Neural progenitor cell (in vitro differentiated cells): ENCODE results near the gene HAL. TPM values are rescaled to one million over a fixed set of nuclear protein-coding genes. Genes with fewer than 3 reads are reported as not detected.

Source experiments
- DNase-seq: peaks from one replicate; pipeline ENCODE4 v3.0.0-alpha.2; 2016; ENCODE audit warnings: low spot score
- H2AFZ ChIP-seq: fragments of 200-600 bp; sonication (generic); replicated peaks from 2 replicates; pipeline ENCODE4 v1.6.1; 2016; ENCODE audit warnings: antibody characterized with exemption
- H3F3A ChIP-seq: fragments of 200-600 bp; sonication (generic); 2 replicates; pipeline ENCODE4 v1.6.1; 2016; ENCODE audit warnings: antibody characterized with exemption, low read depth
- H3K27ac ChIP-seq: fragments of 200-600 bp; sonication (generic); 2 replicates; pipeline ENCODE4 v1.5.1; 2016; ENCODE audit warnings: mild to moderate bottlenecking
- H3K27me3 ChIP-seq: fragments of 200-600 bp; sonication (generic); 2 replicates; pipeline ENCODE4 v1.6.1; 2016; ENCODE audit warnings: mild to moderate bottlenecking, moderate library complexity
- H3K36me3 ChIP-seq: fragments of 200-600 bp; sonication (generic); 2 replicates; pipeline ENCODE4 v1.5.1; 2016
- H3K4me1 ChIP-seq: fragments of 200-600 bp; sonication (generic); 2 replicates; pipeline ENCODE4 v1.6.1; 2016; ENCODE audit warnings: mixed run types
- H3K4me2 ChIP-seq: fragments of 200-600 bp; sonication (generic); 2 replicates; pipeline ENCODE4 v1.6.1; 2016
- H3K4me3 ChIP-seq: fragments of 200-600 bp; sonication (generic); 2 replicates; pipeline ENCODE4 v1.5.1; 2016
- H3K79me2 ChIP-seq: fragments of 200-600 bp; sonication (generic); 2 replicates; pipeline ENCODE4 v1.6.1; 2016; ENCODE audit warnings: low read depth
- H3K9ac ChIP-seq: fragments of 200-600 bp; sonication (generic); 2 replicates; pipeline ENCODE4 v1.6.1; 2016
- H3K9me3 ChIP-seq: fragments of 200-600 bp; sonication (generic); 2 replicates; pipeline ENCODE4 v1.5.1; 2016; ENCODE audit warnings: low read depth
- H4K20me1 ChIP-seq: fragments of 200-600 bp; sonication (generic); 2 replicates; pipeline ENCODE4 v1.6.1; 2016; ENCODE audit warnings: low read depth
- H3K27ac Mint-ChIP-seq: 3 replicates; pipeline ENCODE4 v1.8.0; 2021; ENCODE audit warnings: mixed read lengths
- H3K27me3 Mint-ChIP-seq: 2 replicates; pipeline ENCODE4 v1.8.0; 2022; ENCODE audit warnings: low read depth, mild to moderate bottlenecking, inconsistent platforms, moderate library complexity, mixed read lengths; ENCODE audit not compliant: insufficient read depth
- H3K36me3 Mint-ChIP-seq: 3 replicates; pipeline ENCODE4 v1.8.0; 2021; ENCODE audit warnings: mixed read lengths
- H3K4me1 Mint-ChIP-seq: 3 replicates; pipeline ENCODE4 v1.8.0; 2021; ENCODE audit warnings: mixed read lengths
- H3K4me3 Mint-ChIP-seq: 3 replicates; pipeline ENCODE4 v1.8.0; 2021; ENCODE audit warnings: mild to moderate bottlenecking, moderate library complexity, mixed read lengths
- H3K9me3 Mint-ChIP-seq: 3 replicates; pipeline ENCODE4 v1.8.0; 2020; ENCODE audit warnings: mixed read lengths
- EZH2 ChIP-seq: fragments of 200-600 bp; sonication (generic); IDR thresholded peaks from 2 replicates; pipeline ENCODE4 v1.6.1; 2017; ENCODE audit warnings: antibody characterized with exemption, mild to moderate bottlenecking, moderate library complexity
- EZH2phosphoT487 ChIP-seq: fragments of 200-600 bp; sonication (generic); IDR thresholded peaks from 2 replicates; pipeline ENCODE4 v1.6.1; 2017; ENCODE audit warnings: antibody characterized with exemption
- total RNA-seq: library from RNA; depleted of rRNA; stranded (reverse); fragments of >200 nt; gene quantifications from 2 replicates; pipeline ENCODE4 v1.2.3, GENCODE V29; 2015; ENCODE audit warnings: low replicate concordance
- TF ChIP-seq, protein P1 (sequence below): fragments of 200-600 bp; sonication (generic); IDR thresholded peaks from 2 replicates; pipeline ENCODE4 v1.5.1; 2017; ENCODE audit warnings: antibody characterized with exemption, mild to moderate bottlenecking

HAL gene
- total RNA-seq, 1 donor from 2014 or later: 0.06 TPM

DNA sequence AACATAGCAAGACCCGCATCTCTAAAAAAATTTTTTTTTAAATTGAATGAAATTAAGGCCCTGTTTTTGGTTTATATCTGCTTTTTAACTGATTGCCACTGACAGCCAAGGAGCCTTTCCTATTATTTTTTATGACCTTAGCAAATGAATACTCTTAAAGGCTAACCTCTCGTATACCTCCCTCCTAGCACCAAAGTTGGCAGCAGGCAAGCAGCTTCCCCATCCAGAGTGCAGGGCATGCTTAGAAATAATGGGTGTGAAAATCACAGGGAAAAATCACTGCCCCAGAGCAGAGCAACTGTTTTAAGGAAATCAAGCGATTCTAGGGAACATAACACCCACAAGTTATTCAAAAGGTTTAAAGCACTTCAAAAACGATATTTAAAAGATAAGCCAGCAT is 20.7 kb downstream of the HAL start:
- H4K20me1 ChIP-seq: no peaks in the 10 kb centered on the region
- peaks cover 2% of the 10 kb centered on the region for H3K27me3 Mint-ChIP-seq

DNA sequence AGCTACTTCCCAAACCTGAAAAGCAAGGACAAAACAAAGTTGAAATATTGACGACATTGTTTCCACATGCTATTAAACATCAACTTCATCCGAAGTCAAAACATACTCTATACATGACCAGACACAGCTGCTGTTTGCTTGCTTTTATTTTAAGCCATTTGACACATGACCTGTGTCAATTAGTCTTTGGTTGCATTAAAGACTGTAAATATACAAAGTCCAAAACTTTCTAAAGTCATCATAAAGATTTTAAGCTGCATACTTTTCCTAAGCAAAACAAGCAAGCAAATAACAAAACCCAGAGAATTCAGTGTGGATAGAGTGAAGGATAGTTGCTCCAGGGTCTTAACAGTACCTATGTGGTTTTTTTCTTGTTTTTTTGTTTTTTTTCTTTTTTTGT is 21.8 kb downstream of the HAL start:
- H3K4me3 Mint-ChIP-seq: no peak overlapping the region
- Histone ChIP-seq H3K9me3 (no peaks in the 10 kb centered on the region), H4K20me1 (no peaks in the 10 kb centered on the region), H2AFZ (no peak overlapping the region), H3K4me3 (no peak overlapping the region), H3K4me1 (no peaks in the 10 kb centered on the region), H3K9ac (no peak overlapping the region), H3K36me3 (no peaks in the 10 kb centered on the region), H3K4me2 (no peak overlapping the region), H3K27me3 (no peaks in the 10 kb centered on the region), H3K27ac (no peak overlapping the region), H3F3A (no peaks in the 10 kb centered on the region), H3K79me2 (no peaks in the 10 kb centered on the region)
- no peaks in the 10 kb centered on the region for H3K36me3 Mint-ChIP-seq
- H3K9me3 Mint-ChIP-seq: peaks cover 12% of the 10 kb centered on the region
- no peak overlapping the region for H3K27ac Mint-ChIP-seq
- DNase-seq: no peak
- no peaks in the 10 kb centered on the region for H3K4me1 Mint-ChIP-seq
- TF ChIP-seq, protein P1, sequence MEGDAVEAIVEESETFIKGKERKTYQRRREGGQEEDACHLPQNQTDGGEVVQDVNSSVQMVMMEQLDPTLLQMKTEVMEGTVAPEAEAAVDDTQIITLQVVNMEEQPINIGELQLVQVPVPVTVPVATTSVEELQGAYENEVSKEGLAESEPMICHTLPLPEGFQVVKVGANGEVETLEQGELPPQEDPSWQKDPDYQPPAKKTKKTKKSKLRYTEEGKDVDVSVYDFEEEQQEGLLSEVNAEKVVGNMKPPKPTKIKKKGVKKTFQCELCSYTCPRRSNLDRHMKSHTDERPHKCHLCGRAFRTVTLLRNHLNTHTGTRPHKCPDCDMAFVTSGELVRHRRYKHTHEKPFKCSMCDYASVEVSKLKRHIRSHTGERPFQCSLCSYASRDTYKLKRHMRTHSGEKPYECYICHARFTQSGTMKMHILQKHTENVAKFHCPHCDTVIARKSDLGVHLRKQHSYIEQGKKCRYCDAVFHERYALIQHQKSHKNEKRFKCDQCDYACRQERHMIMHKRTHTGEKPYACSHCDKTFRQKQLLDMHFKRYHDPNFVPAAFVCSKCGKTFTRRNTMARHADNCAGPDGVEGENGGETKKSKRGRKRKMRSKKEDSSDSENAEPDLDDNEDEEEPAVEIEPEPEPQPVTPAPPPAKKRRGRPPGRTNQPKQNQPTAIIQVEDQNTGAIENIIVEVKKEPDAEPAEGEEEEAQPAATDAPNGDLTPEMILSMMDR: no peak
- peaks cover 3% of the 10 kb centered on the region for H3K27me3 Mint-ChIP-seq

More for the DNA sequence above, 20.7 kb downstream of the HAL start:
- H3K79me2 ChIP-seq: no peaks in the 10 kb centered on the region
- no peak overlapping the region for H3K4me3 Mint-ChIP-seq
- H3F3A ChIP-seq: no peaks in the 10 kb centered on the region
- no peak overlapping the region for H3K27ac Mint-ChIP-seq
- H2AFZ ChIP-seq: no peak overlapping the region
- H3K4me2 ChIP-seq: no peak overlapping the region
- no peak overlapping the region for H3K4me3 ChIP-seq
- H3K9me3 ChIP-seq: no peaks in the 10 kb centered on the region
- DNase-seq: no peak
- no peak overlapping the region for H3K9ac ChIP-seq
- H3K4me1 Mint-ChIP-seq: no peaks in the 10 kb centered on the region
- no peak overlapping the region for H3K27ac ChIP-seq
- H3K36me3 ChIP-seq: no peaks in the 10 kb centered on the region
- TF ChIP-seq, protein P1: no peak
- no peak for TF ChIP-seq EZH2phosphoT487
- TF ChIP-seq EZH2: no peak
- H3K27me3 ChIP-seq: no peaks in the 10 kb centered on the region
- no peaks in the 10 kb centered on the region for H3K36me3 Mint-ChIP-seq
- no peaks in the 10 kb centered on the region for H3K4me1 ChIP-seq
- peaks cover 6% of the 10 kb centered on the region for H3K9me3 Mint-ChIP-seq

DNA sequence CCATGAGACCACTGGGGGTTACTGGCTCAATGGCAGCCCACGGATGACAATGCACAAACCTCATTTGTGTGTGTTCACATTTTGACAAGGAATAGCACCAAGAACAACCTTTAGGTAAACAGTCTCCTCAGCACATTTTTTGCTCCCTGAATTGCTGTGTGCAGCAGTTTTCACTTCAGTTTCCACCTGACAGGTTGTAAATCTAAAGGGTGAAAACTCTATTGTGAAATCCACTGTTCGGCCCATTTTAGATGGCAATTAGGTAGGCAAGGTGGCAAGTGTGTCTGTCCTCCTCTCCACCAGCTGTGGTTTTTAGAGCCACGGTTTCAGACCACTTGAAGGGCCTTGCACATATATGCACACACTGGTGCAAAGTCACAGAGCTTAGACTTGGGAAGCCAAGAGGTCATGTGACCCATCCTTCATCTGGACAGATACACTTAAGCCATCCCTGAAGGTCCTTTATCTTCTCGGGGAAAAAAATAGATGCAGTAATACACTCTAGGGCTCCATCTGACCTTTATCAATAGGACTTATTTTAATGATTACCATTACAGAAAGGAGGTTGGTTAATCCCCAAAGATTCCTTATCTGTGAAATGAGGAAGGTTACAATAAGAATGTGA is 23.2 kb downstream of the HAL start:
- no peak for DNase-seq
- no peaks in the 10 kb centered on the region for H3K4me1 ChIP-seq
- Mint-ChIP-seq H3K27me3 (peaks cover 3% of the 10 kb centered on the region), H3K4me3 (no peak overlapping the region), H3K36me3 (no peaks in the 10 kb centered on the region), H3K4me1 (no peaks in the 10 kb centered on the region), H3K9me3 (peaks cover 12% of the 10 kb centered on the region), H3K27ac (no peak overlapping the region)
- TF ChIP-seq, protein P1: no peak
- TF ChIP-seq EZH2 (no peak), EZH2phosphoT487 (no peak)
- H3K27ac ChIP-seq: no peak overlapping the region
- H3K9ac ChIP-seq: no peak overlapping the region
- H3K9me3 ChIP-seq: no peaks in the 10 kb centered on the region
- no peaks in the 10 kb centered on the region for H3K36me3 ChIP-seq
- H4K20me1 ChIP-seq: no peaks in the 10 kb centered on the region
- no peaks in the 10 kb centered on the region for H3K79me2 ChIP-seq
- H3K4me3 ChIP-seq: no peak overlapping the region
- no peak overlapping the region for H2AFZ ChIP-seq
- no peak overlapping the region for H3K4me2 ChIP-seq
- no peaks in the 10 kb centered on the region for H3F3A ChIP-seq
- H3K27me3 ChIP-seq: no peaks in the 10 kb centered on the region
